Choroid plexus epithelial cell (primary cell): ENCODE results near the gene MYL1.

ENCODE experiments used
- DNase-seq: peaks from one replicate; pipeline ENCODE4 v3.0.0-alpha.2; 2010; ENCODE audit warnings: low read depth
- H3K4me3 ChIP-seq: 2 replicates; pipeline ENCODE4 v1.5.1; 2011; ENCODE audit warnings: low read depth, mild to moderate bottlenecking, control low read depth, low read length, moderate library complexity
- TF ChIP-seq, protein P1 (sequence below): conservative IDR thresholded peaks from 2 replicates; pipeline ENCODE4 v1.5.1; 2011; ENCODE audit warnings: low read depth, mild to moderate bottlenecking, control low read depth, inconsistent platforms, low read length, moderate library complexity

The MYL1 gene

DNA sequence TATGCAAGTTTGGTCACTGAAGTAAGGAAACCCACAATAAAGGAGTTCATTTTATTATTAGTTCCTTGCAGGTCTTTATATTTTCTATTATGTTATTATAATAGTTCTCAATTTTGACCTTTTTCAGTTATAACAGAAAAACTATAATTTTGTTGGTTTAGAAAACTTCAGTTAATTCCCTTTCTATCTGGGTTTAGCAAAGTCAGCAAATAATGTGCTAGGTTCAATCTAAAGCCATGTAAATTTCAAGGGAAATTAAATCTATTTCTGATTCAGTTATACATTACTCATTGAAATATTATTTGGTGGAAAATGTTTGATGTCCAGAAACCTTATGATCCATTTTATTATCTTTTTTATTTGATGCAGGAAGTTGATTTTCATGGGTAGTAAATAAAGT is 43.7 kb downstream of the MYL1 start:
- no peak overlapping the region for H3K4me3 ChIP-seq
- DNase-seq = no peak
- TF ChIP-seq, protein P1, sequence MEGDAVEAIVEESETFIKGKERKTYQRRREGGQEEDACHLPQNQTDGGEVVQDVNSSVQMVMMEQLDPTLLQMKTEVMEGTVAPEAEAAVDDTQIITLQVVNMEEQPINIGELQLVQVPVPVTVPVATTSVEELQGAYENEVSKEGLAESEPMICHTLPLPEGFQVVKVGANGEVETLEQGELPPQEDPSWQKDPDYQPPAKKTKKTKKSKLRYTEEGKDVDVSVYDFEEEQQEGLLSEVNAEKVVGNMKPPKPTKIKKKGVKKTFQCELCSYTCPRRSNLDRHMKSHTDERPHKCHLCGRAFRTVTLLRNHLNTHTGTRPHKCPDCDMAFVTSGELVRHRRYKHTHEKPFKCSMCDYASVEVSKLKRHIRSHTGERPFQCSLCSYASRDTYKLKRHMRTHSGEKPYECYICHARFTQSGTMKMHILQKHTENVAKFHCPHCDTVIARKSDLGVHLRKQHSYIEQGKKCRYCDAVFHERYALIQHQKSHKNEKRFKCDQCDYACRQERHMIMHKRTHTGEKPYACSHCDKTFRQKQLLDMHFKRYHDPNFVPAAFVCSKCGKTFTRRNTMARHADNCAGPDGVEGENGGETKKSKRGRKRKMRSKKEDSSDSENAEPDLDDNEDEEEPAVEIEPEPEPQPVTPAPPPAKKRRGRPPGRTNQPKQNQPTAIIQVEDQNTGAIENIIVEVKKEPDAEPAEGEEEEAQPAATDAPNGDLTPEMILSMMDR = no peak

DNA sequence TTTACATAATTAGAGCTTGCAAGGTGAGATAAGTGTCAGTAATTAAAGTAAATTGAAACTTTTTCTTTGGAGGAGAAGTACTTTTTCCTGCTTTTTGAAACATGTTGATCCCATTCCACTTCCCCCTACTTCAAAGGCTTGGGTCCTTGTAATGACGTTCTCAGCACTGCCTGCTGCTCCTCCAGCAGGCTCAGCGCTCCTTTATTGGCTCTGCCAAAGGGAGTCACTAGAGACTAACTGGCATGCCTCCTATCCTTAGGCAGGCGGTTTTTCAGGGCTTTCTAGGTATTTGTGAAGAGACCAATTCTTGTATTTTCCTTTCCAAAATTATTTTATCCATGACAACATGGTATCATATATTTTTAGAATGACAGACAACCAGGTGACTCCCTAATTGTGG is 45.8 kb downstream of the MYL1 start:
- TF ChIP-seq, protein P1 = no peak
- DNase-seq = no peak
- no peak overlapping the region for H3K4me3 ChIP-seq

DNA sequence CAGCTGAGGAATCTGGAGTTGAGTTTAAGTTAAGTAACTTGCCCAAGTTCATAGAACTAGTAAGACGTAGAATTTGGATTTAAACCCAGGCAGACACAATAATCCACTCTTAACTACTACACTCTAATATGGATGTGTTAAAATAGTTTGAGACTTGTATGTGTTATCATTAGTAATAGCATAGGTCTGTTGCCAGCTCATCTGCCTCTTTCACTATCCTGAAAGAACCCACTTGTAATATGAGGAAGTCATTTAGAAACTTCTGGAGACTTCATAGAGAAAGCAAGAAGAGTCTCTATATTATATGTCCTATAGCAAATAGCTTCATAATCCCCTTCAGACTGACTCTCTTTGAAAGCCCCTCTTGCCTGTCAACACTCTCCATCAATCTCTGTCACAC is 46.7 kb downstream of the MYL1 start:
- DNase-seq = no peak
- TF ChIP-seq, protein P1 = no peak
- no peak overlapping the region for H3K4me3 ChIP-seq

DNA sequence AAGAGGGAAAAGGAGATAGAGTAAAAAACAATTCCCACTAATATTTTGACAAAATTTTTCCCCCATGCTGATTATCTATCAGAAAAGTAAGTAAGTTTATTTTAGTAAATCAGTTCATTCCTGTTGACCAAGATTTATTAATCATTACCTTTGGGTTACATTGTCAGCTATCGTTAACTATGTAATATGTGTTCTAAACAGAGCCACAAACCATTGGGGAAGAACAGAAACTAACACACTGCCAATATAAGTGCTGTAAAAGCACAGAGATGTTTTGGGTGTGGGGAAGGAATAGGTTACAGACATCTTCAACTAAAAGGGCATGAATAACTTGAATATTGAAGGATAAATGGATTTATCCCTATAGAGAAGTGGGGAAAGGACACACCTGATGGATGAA is 47.3 kb downstream of the MYL1 start:
- TF ChIP-seq, protein P1 = no peak
- no peak overlapping the region for H3K4me3 ChIP-seq
- no peak for DNase-seq

DNA sequence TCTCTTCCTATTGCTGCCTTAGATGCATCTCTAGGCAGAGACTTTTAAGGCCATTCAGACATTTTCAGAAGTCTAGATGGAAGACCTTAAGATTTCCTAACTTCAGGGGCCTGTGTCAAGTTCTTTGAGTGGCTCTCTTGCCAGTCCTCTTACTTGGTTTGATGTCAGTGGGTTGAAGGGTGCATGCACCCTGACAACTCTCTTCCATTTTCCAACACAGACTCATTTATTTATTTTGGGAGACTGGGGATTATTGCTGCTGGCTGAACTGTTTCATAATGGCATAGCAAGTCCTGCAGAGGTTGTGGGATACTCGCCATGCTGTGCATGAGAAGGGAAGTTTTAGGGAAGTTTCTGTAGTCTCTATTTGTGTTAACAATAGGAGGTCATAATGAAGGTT is 50.7 kb downstream of the MYL1 start:
- TF ChIP-seq, protein P1 = no peak

DNA sequence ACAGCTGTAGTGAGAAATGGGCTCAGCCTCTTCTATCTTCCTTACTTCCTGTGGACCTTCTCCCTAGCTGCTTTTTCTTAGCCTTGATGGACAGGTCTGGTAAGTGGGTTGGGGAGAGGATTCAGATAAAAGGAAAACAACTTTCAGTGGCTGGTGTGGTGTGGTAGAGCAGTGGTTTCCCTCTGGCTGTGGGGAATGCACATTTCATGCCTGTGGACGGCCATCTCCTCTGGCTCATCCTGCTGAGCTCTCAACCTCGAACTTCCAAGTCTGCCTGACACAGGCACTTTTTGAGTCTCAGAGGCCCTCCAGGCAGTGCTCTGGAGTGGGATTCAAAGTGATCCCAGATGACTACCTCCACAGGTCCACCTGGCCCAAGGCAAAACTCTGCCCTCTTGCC is 51.1 kb downstream of the MYL1 start:
- DNase-seq = no peak
- H3K4me3 ChIP-seq = no peak overlapping the region
- TF ChIP-seq, protein P1 = no peak

More for the DNA sequence above, 50.7 kb downstream of the MYL1 start:
- no peak for DNase-seq
- no peak overlapping the region for H3K4me3 ChIP-seq

DNA sequence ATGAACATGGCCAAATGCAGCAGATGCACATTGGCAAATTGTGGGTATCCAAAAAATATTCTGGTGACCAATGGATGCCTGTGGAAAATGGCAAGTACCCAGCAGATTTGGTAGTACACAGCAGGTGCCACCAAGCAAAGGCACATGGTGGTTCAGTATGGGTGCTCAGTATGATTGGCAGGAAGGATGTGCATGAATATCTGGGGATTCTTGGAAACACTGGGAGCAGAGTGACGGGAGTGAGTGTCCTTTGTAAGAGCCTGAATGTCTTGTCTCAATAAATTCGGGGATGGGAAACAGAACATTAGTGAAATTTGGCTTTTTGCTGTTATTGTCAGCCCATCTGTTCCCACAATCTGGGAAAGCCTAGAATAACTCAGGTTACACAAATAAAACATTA is 52.9 kb downstream of the MYL1 start:
- no peak for DNase-seq
- no peak overlapping the region for H3K4me3 ChIP-seq
- TF ChIP-seq, protein P1 = no peak
